GM12878 (cell line): ENCODE results near the gene MYO3B.

Experiments used
- CBX3 ChIP-seq: fragments of 200-600 bp; sonication (generic); IDR thresholded peaks from 2 replicates; pipeline ENCODE4 v1.6.1; 2016; ENCODE audit warnings: low read depth, borderline replicate concordance
- CTCF ChIP-seq, 3 experiments: IDR thresholded peaks in 2 of 3; conservative IDR thresholded peaks in 1 of 3; 2 replicates each; pipeline ENCODE4 v1.5.1; 2011; ENCODE audit warnings: low read depth in 3 of 3, low read length in 3 of 3, mild to moderate bottlenecking in 3 of 3, control low read depth in 2 of 3, moderate library complexity in 2 of 3, inconsistent platforms in 1 of 3, mixed read lengths in 1 of 3; ENCODE audit not compliant: control insufficient read depth in 2 of 3, insufficient read depth in 1 of 3; ENCODE audit errors: extremely low read depth in 1 of 3
- EGR1 ChIP-seq, 2 experiments: IDR thresholded peaks; 1 replicate in 1 of 2; 2 replicates in 1 of 2; pipeline ENCODE4 v1.6.1; 2011 to 2012; ENCODE audit warnings: low read depth in 2 of 2, low read length in 2 of 2, borderline replicate concordance in 1 of 2, mild to moderate bottlenecking in 1 of 2, moderate library complexity in 1 of 2
- EZH2 ChIP-seq: IDR thresholded peaks from 2 replicates; pipeline ENCODE4 v1.6.1; 2012; ENCODE audit warnings: low read depth, mild to moderate bottlenecking, control low read depth, inconsistent platforms, low read length, borderline replicate concordance; ENCODE audit not compliant: control insufficient read depth
- FOS ChIP-seq: IDR thresholded peaks from 3 replicates; pipeline ENCODE4 v1.6.1; 2011; ENCODE audit warnings: borderline replicate concordance; ENCODE audit not compliant: insufficient read length; ENCODE audit errors: extremely low read depth
- HDAC6 ChIP-seq: fragments of 200-600 bp; sonication (generic); IDR thresholded peaks from one replicate; pipeline ENCODE4 v1.8.0; 2017; ENCODE audit warnings: antibody characterized with exemption; ENCODE audit not compliant: unreplicated experiment
- MAX ChIP-seq: IDR thresholded peaks from 2 replicates; pipeline ENCODE4 v1.6.1; 2012; ENCODE audit warnings: low read depth, low read length, improper control_type of control experiment
- POLR2A ChIP-seq: IDR thresholded peaks from 2 replicates; pipeline ENCODE4 v1.6.1; 2011; ENCODE audit warnings: low read depth, mild to moderate bottlenecking, low read length
- POLR2AphosphoS5 ChIP-seq: IDR thresholded peaks from 2 replicates; pipeline ENCODE4 v1.6.1; 2011; ENCODE audit warnings: mild to moderate bottlenecking, low read length, inconsistent platforms
- SMARCA5 ChIP-seq: fragments of 450-650 bp; IDR thresholded peaks from 2 replicates; pipeline ENCODE4 v1.6.1; 2017; ENCODE audit warnings: mild to moderate bottlenecking
- YY1 ChIP-seq: IDR thresholded peaks from 2 replicates; pipeline ENCODE4 v1.6.1; 2011; ENCODE audit warnings: low read depth, mild to moderate bottlenecking, low read length
- ZNF687 ChIP-seq: fragments of 450-650 bp; IDR thresholded peaks from 2 replicates; pipeline ENCODE4 v1.6.1; 2017; ENCODE audit warnings: mild to moderate bottlenecking, moderate library complexity
- ZSCAN29 ChIP-seq: fragments of 450-650 bp; IDR thresholded peaks from 2 replicates; pipeline ENCODE4 v1.6.1; 2017; ENCODE audit warnings: mild to moderate bottlenecking, moderate library complexity

GRCh38 chr2:170260188-170260587 lies 82.2 kb downstream of the MYO3B start:
- TF ChIP-seq SMARCA5 (no peak), EGR1 (IDR thresholded peaks at IDR 0.05; ENCODE audit: borderline replicate concordance in 1 of 2, low read depth in 2 of 2, low read length in 2 of 2) (no peak), ZSCAN29 (no peak), MAX (no peak), CBX3 (no peak), EZH2 (no peak), FOS (no peak), ZNF687 (no peak), CTCF (IDR thresholded peaks at IDR 0.05 in 2 of 3, conservative IDR thresholded peaks at IDR 0.05 in 1 of 3; ENCODE audit: control insufficient read depth in 2 of 3, extremely low read depth in 1 of 3, insufficient read depth in 1 of 3, low read depth in 3 of 3, low read length in 3 of 3) (no peak), HDAC6 (no peak), POLR2A (no peak), YY1 (no peak), POLR2AphosphoS5 (no peak)
